GM19438 (cell line): ENCODE results near the gene RPL13.

Experiments
- ATAC-seq: cut with Tn5 transposase; IDR thresholded peaks from one replicate; pipeline ENCODE4 v1.9.1; 2021; ENCODE audit warnings: low read depth; ENCODE audit not compliant: unreplicated experiment

The RPL13 gene

GRCh38 chr16:89595330-89596060 lies 35.0 kb downstream of the RPL13 start:
- ATAC-seq, result no peak

GRCh38 chr16:89596061-89596689 lies 35.7 kb downstream of the RPL13 start:
- ATAC-seq, result no peak

- ATAC-seq, result no peak
Observed at GRCh38 chr16:89596957-89597649, 36.6 kb downstream of the RPL13 start.

GRCh38 chr16:89598199-89598598 lies 37.7 kb downstream of the RPL13 start:
- no peak for ATAC-seq

- ATAC-seq, result no peak
Observed at GRCh38 chr16:89599451-89599858, 39.0 kb downstream of the RPL13 start.

- no peak for ATAC-seq
Observed at GRCh38 chr16:89599902-89600301, 39.4 kb downstream of the RPL13 start.

GRCh38 chr16:89600427-89600826 lies 39.9 kb downstream of the RPL13 start:
- no peak for ATAC-seq

GRCh38 chr16:89600956-89601355 lies 40.5 kb downstream of the RPL13 start:
- ATAC-seq, result no peak

GRCh38 chr16:89601906-89602272 lies 41.4 kb downstream of the RPL13 start:
- no peak for ATAC-seq

GRCh38 chr16:89602273-89602951 lies 41.9 kb downstream of the RPL13 start:
- no peak for ATAC-seq

- no peak for ATAC-seq
Observed at GRCh38 chr16:89602952-89603590, 42.6 kb downstream of the RPL13 start.

GRCh38 chr16:89604764-89605163 lies 44.3 kb downstream of the RPL13 start:
- ATAC-seq, result no peak

GRCh38 chr16:89605186-89605970 lies 44.9 kb downstream of the RPL13 start:
- ATAC-seq, result no peak

GRCh38 chr16:89606006-89606405 lies 45.5 kb downstream of the RPL13 start:
- ATAC-seq, result no peak

- no peak for ATAC-seq
Observed at GRCh38 chr16:89607453-89607852, 47.0 kb downstream of the RPL13 start.

- ATAC-seq, result no peak
Observed at GRCh38 chr16:89607937-89608740, 47.7 kb downstream of the RPL13 start.

- ATAC-seq, result no peak
Observed at GRCh38 chr16:89610108-89610453, 49.6 kb downstream of the RPL13 start.

GRCh38 chr16:89612415-89613166 lies 52.1 kb downstream of the RPL13 start:
- ATAC-seq, result no peak
